Endothelial cell of umbilical vein (primary cell): ENCODE results near the gene SUFU. TPM values are rescaled to one million over a fixed set of nuclear protein-coding genes. Genes with fewer than 3 reads are reported as not detected.

ENCODE experiments used
- BruUV-seq: library from RNA; stranded (reverse); fragments of 400-500 nt; replicated peaks from 2 replicates; lab custom pipeline; 2021; lab: Mats Ljungman, UMichigan
- CTCF ChIA-PET: fragments of 300-600, 350-600 bp; sonication (Branson Sonifier 250); formaldehyde crosslinking; loops from one replicate; lab custom pipeline; 2021; ENCODE audit warnings: antibody characterized with exemption, inconsistent platforms; lab: Charles Lee
- POLR2A ChIA-PET: fragments of 300-600, 350-600 bp; sonication (Branson Sonifier 250); formaldehyde crosslinking; loops from one replicate; lab custom pipeline; 2021; ENCODE audit warnings: antibody characterized with exemption, inconsistent platforms; lab: Charles Lee
- DNase-seq: peaks from one replicate; pipeline ENCODE4 v3.0.0-alpha.2; 2011; ENCODE audit warnings: low read depth, low spot score
- FAIRE-seq: peaks from 2 replicates; lab custom pipeline; 2011; peaks lifted over from hg19 to GRCh38; lab: Jason Lieb, UNC
- H2AFZ ChIP-seq: 2 replicates; pipeline ENCODE4 v1.6.0; 2012; ENCODE audit warnings: low read depth, low read length, control low read depth, inconsistent platforms
- H3K27ac ChIP-seq: 2 replicates; pipeline ENCODE4 v1.5.1; 2011; ENCODE audit warnings: low read depth, mild to moderate bottlenecking, control low read depth, low read length, moderate library complexity; ENCODE audit not compliant: insufficient read depth
- H3K27me3 ChIP-seq, 2 experiments: 2 replicates each; pipeline versions ENCODE4 v1.6.0 to v1.6.1; 2011; ENCODE audit warnings: low read length in 2 of 2, mixed read lengths in 1 of 2; ENCODE audit not compliant: control insufficient read depth in 2 of 2, insufficient read depth in 2 of 2
- H3K36me3 ChIP-seq, 2 experiments: 2 replicates in 1 of 2; 3 replicates in 1 of 2; pipeline ENCODE4 v1.5.1; 2011; ENCODE audit warnings: low read length in 2 of 2, mild to moderate bottlenecking in 1 of 2, moderate library complexity in 1 of 2; ENCODE audit not compliant: control insufficient read depth in 2 of 2, insufficient read depth in 2 of 2; ENCODE audit errors: extremely low read depth in 1 of 2
- H3K4me1 ChIP-seq: 3 replicates; pipeline ENCODE4 v1.5.1; 2011; ENCODE audit warnings: mild to moderate bottlenecking, low read length; ENCODE audit not compliant: control insufficient read depth, insufficient read depth; ENCODE audit errors: extremely low read depth
- H3K4me2 ChIP-seq: 2 replicates; pipeline ENCODE4 v1.6.1; 2011; ENCODE audit warnings: low read length, control low read depth, mixed read lengths; ENCODE audit not compliant: insufficient read depth
- H3K4me3 ChIP-seq, 3 experiments: fragments of 200-600 bp in 1 of 3; sonication (generic), shearing (Covaris generic) in 1 of 3; replicated peaks in 1 of 3; 2 replicates each; pipeline ENCODE4 v1.5.1; 2011 to 2016; ENCODE audit warnings: control low read depth in 3 of 3, low read length in 3 of 3, mild to moderate bottlenecking in 2 of 3, inconsistent platforms in 1 of 3, low read depth in 1 of 3, moderate library complexity in 1 of 3; ENCODE audit not compliant: insufficient read depth in 1 of 3
- H3K79me2 ChIP-seq: 2 replicates; pipeline ENCODE4 v1.6.0; 2012; ENCODE audit warnings: low read length, inconsistent platforms; ENCODE audit not compliant: control insufficient read depth, insufficient read depth
- H3K9ac ChIP-seq: replicated peaks from 2 replicates; pipeline ENCODE3; 2011; ENCODE audit warnings: low read length, control low read depth; ENCODE audit not compliant: insufficient read depth; ENCODE audit errors: extremely low read depth
- H3K9me1 ChIP-seq: replicated peaks from 3 replicates; pipeline ENCODE4 v1.6.0; 2011; ENCODE audit warnings: mild to moderate bottlenecking, low read length; ENCODE audit not compliant: control insufficient read depth, insufficient read depth; ENCODE audit errors: extremely low read depth
- H3K9me3 ChIP-seq: replicated peaks from 2 replicates; pipeline ENCODE4 v1.5.1; 2012; ENCODE audit warnings: low read length, inconsistent platforms; ENCODE audit not compliant: control insufficient read depth, insufficient read depth
- H4K20me1 ChIP-seq: replicated peaks from 2 replicates; pipeline ENCODE3; 2011; ENCODE audit warnings: mild to moderate bottlenecking, low read length; ENCODE audit not compliant: control insufficient read depth, insufficient read depth; ENCODE audit errors: extremely low read depth
- CTCF ChIP-seq, 2 donors: IDR thresholded peaks; 1 replicate in 1 of 2; 2 replicates in 1 of 2; pipeline ENCODE4 v1.5.1; 2011; ENCODE audit warnings: low read length in 2 of 2, mild to moderate bottlenecking in 2 of 2, moderate library complexity in 2 of 2, control low read depth in 1 of 2, inconsistent platforms in 1 of 2, low read depth in 1 of 2; ENCODE audit not compliant: insufficient read depth in 1 of 2; ENCODE audit errors: extremely low read depth in 1 of 2
- EZH2 ChIP-seq: IDR thresholded peaks from 2 replicates; pipeline ENCODE4 v1.6.1; 2012; ENCODE audit warnings: borderline replicate concordance, low read depth, mild to moderate bottlenecking, moderate library complexity, low read length, inconsistent platforms; ENCODE audit not compliant: severe bottlenecking
- FOS ChIP-seq: IDR thresholded peaks from 2 replicates; pipeline ENCODE4 v1.6.1; 2011; ENCODE audit warnings: mild to moderate bottlenecking, low read length, moderate library complexity, borderline replicate concordance; ENCODE audit not compliant: insufficient read depth
- GATA2 ChIP-seq: IDR thresholded peaks from 2 replicates; pipeline ENCODE4 v1.7.0; 2011; ENCODE audit warnings: low read depth, mild to moderate bottlenecking, moderate library complexity, mixed read lengths, low read length; ENCODE audit not compliant: insufficient read length, insufficient read depth
- JUN ChIP-seq: IDR thresholded peaks from 2 replicates; pipeline ENCODE4 v1.6.1; 2011; ENCODE audit warnings: borderline replicate concordance, low read depth; ENCODE audit not compliant: insufficient read length, insufficient read depth
- MYC ChIP-seq: IDR thresholded peaks from one replicate; pipeline ENCODE4 v1.6.1; 2011; ENCODE audit warnings: mild to moderate bottlenecking, low read depth, low read length
- POLR2A ChIP-seq: IDR thresholded peaks from 2 replicates; pipeline ENCODE4 v1.6.1; 2012; ENCODE audit warnings: low read depth, mild to moderate bottlenecking, control low read depth, low read length
- POLR2AphosphoS5 ChIP-seq: IDR thresholded peaks from 2 replicates; pipeline ENCODE4 v1.6.1; 2012; ENCODE audit warnings: low read depth, mild to moderate bottlenecking, control low read depth, low read length, moderate library complexity; ENCODE audit not compliant: insufficient read depth
- dilution Hi-C: fragments of 300-500 bp; cut with MboI; formaldehyde crosslinking; loops from one replicate; pipeline ENCODE4 v1.15.0; 2019; ENCODE audit warnings: low sequenced_read_pairs; ENCODE audit not compliant: extremely low pct_ligation_motif_present
- intact Hi-C: fragments of 100-400 bp; cut with micrococcal nuclease; formaldehyde crosslinking; loops from one replicate; pipeline ENCODE4 v1.10.0; 2022
- polyA plus RNA-seq, 4 experiments: library from polyadenylated mRNA; depleted of rRNA in 3 of 4; stranded (reverse) in 3 of 4; unstranded in 1 of 4; fragments of >200 nt; gene quantifications; 2 replicates each; pipeline versions ENCODE4 v1.2.1 to v1.2.3, GENCODE V29; 2011 to 2012; ENCODE audit warnings: missing spikeins in 1 of 4
- total RNA-seq: library from RNA; stranded (reverse); gene quantifications from 2 replicates; pipeline ENCODE4 v1.2.3, GENCODE V29; 2021
- TF ChIP-seq, protein P1 (sequence below): IDR thresholded peaks from 2 replicates; pipeline ENCODE4 v1.6.1; 2011; ENCODE audit not compliant: insufficient read depth, insufficient read length

Gene SUFU
- total and polyA plus RNA-seq, 2 donors (not counting 3 experiments of a cell fraction or from before 2014, with no cell fraction given) = 10.1 to 16.3 TPM

- no peak overlapping the region for H3K4me3 ChIP-seq
- no peaks in the 10 kb centered on the region for H3K79me2 ChIP-seq
- TF ChIP-seq FOS (no peak), EZH2 (no peak), JUN (no peak), CTCF (IDR thresholded peaks at IDR 0.05; ENCODE audit: extremely low read depth in 1 of 2, insufficient read depth in 1 of 2, low read depth in 1 of 2, low read length in 2 of 2) (no peak), GATA2 (no peak), POLR2A (no peak), POLR2AphosphoS5 (no peak), MYC (no peak)
- TF ChIP-seq, protein P1, sequence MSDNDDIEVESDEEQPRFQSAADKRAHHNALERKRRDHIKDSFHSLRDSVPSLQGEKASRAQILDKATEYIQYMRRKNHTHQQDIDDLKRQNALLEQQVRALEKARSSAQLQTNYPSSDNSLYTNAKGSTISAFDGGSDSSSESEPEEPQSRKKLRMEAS = no peak
- no peak overlapping the region for H3K27ac ChIP-seq
- no peak overlapping the region for H3K9ac ChIP-seq
- H3K4me2 ChIP-seq = no peak overlapping the region
- H3K4me1 ChIP-seq = no peaks in the 10 kb centered on the region
- ChIA-PET POLR2A (no interaction called here), CTCF (interaction anchor here (1.3 kb wide), 1 partner anchor 12 kb away, joined by 3 read pairs; no protein-coding TSS in a partner anchor)
- no peaks in the 10 kb centered on the region for H3K9me3 ChIP-seq
- no TSS peak for BruUV-seq
- H3K9me1 ChIP-seq = no peaks in the 10 kb centered on the region
- intact Hi-C loops = no loop called here
- dilution Hi-C loops = no loop called here
- H3K36me3 ChIP-seq = no peaks in the 10 kb centered on the region
- peaks cover 0 to under 1% of the 10 kb centered on the region in 2 experiments for H3K27me3 ChIP-seq
- DNase-seq = no peak
- FAIRE-seq = no peak
- no peaks in the 10 kb centered on the region for H4K20me1 ChIP-seq
- no peak overlapping the region for H2AFZ ChIP-seq
Observed at GRCh38 chr10:102467971-102468438, 35.8 kb upstream of the SUFU start.
